ENCODE results near the gene EML6.

EML6 gene

DNA sequence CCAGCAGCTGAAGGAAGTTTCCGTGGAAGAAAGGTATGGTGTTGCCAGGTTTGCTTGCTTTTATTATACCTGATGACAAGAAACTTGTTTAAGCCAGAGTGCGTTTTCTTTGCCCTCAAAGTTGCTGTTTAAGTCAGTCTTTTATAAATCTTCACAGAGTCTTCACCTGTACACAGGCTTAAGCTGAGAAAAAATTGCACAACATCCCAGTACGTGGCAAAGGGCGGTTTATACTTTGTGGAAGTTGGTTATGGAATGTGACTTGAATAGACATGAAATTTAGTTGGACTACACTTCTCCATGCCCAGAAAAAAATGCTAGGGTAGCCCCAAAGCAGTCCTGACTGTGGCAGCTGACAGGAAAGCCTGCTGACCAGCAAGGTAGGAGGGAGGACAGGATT lies 205.3 kb downstream of the EML6 start:
- in situ Hi-C loops (cut with HindIII; ENCODE audit: low sequenced_read_pairs) = no loop called here
- no peak overlapping the region for H3K4me3 ChIP-seq (ENCODE audit: low read depth, low read length)
- TF ChIP-seq, protein P1, sequence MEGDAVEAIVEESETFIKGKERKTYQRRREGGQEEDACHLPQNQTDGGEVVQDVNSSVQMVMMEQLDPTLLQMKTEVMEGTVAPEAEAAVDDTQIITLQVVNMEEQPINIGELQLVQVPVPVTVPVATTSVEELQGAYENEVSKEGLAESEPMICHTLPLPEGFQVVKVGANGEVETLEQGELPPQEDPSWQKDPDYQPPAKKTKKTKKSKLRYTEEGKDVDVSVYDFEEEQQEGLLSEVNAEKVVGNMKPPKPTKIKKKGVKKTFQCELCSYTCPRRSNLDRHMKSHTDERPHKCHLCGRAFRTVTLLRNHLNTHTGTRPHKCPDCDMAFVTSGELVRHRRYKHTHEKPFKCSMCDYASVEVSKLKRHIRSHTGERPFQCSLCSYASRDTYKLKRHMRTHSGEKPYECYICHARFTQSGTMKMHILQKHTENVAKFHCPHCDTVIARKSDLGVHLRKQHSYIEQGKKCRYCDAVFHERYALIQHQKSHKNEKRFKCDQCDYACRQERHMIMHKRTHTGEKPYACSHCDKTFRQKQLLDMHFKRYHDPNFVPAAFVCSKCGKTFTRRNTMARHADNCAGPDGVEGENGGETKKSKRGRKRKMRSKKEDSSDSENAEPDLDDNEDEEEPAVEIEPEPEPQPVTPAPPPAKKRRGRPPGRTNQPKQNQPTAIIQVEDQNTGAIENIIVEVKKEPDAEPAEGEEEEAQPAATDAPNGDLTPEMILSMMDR (IDR thresholded peaks at IDR 0.05; ENCODE audit: low read depth, low read length) = no peak
- no peak for DNase-seq (ENCODE audit: low read depth, low spot score)

DNA sequence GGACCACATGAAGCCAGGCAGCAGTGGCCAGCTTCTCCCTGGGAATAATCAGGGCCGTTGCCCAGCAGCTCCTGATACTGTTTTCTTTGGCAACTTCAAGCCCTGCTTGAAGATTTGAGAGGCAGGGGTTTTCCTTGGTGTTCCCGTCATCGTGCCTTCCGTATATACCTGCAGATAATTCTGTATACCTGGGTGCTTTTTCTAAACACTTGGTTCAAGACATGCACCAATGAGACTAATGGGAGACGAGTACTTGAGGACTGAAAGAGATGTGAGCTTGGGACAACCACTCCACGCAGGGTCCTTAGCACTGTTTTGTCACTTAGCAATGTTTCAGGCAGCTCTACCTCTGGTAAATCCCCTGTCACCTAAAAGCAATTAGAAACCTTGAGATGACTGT lies 208.0 kb downstream of the EML6 start:
- DNase-seq (ENCODE audit: low read depth, low spot score) = no peak
- in situ Hi-C loops (cut with HindIII; ENCODE audit: low sequenced_read_pairs) = no loop called here
- H3K4me3 ChIP-seq (ENCODE audit: low read depth, low read length) = no peak overlapping the region
- TF ChIP-seq, protein P1 (IDR thresholded peaks at IDR 0.05; ENCODE audit: low read depth, low read length) = no peak

DNA sequence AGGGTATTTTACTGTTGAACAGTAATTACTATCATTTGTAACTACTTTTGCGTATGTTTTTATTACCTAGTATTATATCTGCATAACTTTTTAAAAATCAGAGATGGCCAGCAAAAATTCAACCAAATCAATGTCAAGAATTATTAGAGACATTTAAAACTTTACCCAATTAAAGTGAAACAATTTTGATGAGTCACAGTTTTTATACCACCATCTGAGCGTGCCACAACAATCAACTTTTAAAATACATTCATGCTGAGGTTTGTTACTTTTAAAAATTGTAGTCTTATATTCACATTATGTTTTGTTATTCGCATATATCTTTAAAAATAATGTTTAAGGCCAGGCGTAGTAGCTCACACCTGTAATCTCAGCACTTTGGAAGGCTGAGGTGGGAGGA lies 211.9 kb downstream of the EML6 start:
- TF ChIP-seq, protein P1 (IDR thresholded peaks at IDR 0.05; ENCODE audit: low read depth, low read length) = no peak
- H3K4me3 ChIP-seq (ENCODE audit: low read depth, low read length) = no peak overlapping the region
- in situ Hi-C loops (cut with HindIII; ENCODE audit: low sequenced_read_pairs) = no loop called here
- DNase-seq (ENCODE audit: low read depth, low spot score) = no peak

DNA sequence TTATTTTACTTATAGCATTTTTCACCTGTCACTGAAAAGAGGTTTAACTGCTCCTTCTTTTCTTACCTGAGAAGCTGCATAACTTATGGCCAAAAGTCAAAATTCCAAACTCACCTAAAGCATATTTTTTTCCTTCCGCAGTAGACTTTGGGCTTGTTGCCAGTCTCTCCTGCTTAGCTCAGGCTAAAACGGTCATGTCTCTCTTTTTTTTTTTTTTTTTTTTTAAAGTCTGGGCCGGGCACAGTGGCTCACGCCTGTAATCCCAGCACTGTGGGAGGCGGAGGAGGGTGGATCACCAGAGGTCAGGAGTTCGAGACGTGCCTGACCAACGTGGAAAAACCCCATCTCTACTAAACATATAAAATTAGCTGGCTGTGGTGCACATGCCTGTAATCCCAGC lies 213.3 kb downstream of the EML6 start:
- in situ Hi-C loops (cut with HindIII; ENCODE audit: low sequenced_read_pairs) = no loop called here
- DNase-seq (ENCODE audit: low read depth, low spot score) = no peak
- no peak overlapping the region for H3K4me3 ChIP-seq (ENCODE audit: low read depth, low read length)
- TF ChIP-seq, protein P1 (IDR thresholded peaks at IDR 0.05; ENCODE audit: low read depth, low read length) = no peak

DNA sequence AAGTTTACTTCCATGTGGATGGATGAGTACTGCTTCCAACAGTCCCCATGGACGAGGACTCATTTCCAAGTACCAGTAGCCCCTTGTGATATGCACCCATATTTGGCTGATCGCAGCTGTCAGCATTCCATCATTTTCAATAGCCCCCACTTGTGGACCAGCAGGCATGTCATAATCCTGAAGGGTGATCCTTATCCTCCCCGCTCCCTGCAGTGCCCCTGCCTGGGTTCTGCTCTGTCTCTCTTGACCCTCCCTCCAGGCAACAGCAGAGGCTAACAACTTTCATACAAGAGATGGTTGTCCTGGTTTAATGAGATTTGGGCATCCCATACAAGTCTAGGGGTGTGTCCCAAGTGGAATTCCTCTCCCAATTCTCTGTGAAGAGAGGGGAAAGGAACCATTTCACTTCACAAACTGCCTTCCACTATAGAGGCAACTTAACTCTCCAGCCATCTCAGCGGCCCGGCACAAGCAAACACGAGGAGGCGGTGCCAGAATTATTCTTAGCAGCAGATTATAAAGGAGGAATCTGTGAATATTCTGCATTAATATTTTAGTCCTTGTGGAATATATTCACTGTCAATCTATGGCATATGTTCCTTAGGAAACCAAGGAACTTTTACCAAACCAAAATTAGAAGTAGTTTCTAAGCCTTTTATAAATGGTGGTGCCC lies 216.1 kb downstream of the EML6 start:
- TF ChIP-seq, protein P1 (IDR thresholded peaks at IDR 0.05; ENCODE audit: low read depth, low read length) = no peak
- no peak for DNase-seq (ENCODE audit: low read depth, low spot score)
- no peak overlapping the region for H3K4me3 ChIP-seq (ENCODE audit: low read depth, low read length)
- in situ Hi-C loops (cut with HindIII; ENCODE audit: low sequenced_read_pairs) = no loop called here

DNA sequence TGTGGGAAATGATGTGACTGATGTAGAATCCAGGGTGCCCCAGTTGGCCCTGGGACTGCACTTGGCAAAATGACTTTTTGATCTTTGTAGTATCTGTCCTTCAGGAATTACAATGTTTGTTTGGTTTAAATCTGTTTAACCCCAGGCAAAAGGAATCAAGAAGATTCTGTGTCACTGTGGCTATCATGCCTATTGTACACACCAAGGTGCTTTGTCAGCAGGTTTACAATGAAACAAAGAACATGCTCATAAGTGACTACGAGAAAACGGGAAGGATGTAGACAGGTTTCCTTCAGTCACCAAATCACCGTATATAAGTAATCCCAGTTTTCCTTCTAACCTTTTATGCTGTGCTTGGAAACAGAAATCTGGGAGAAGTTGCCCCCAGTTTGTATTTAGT lies 217.3 kb downstream of the EML6 start:
- in situ Hi-C loops (cut with HindIII; ENCODE audit: low sequenced_read_pairs) = no loop called here
- TF ChIP-seq, protein P1 (IDR thresholded peaks at IDR 0.05; ENCODE audit: low read depth, low read length) = no peak
- no peak for DNase-seq (ENCODE audit: low read depth, low spot score)
- no peak overlapping the region for H3K4me3 ChIP-seq (ENCODE audit: low read depth, low read length)

Data from astrocyte of the spinal cord (primary cell).